GM13976 (cell line): ENCODE measurements around the gene NRDC.

Source experiments
- DNase-seq: peaks from one replicate; pipeline ENCODE4 v3.0.0; 2012; ENCODE audit warnings: low spot score
- CTCF ChIP-seq: IDR thresholded peaks from 2 replicates; pipeline ENCODE4 v1.5.1; 2012; ENCODE audit warnings: borderline replicate concordance, mild to moderate bottlenecking; ENCODE audit not compliant: insufficient read depth; ENCODE audit errors: extremely low read depth, missing control alignments, control extremely low read depth
- in situ Hi-C: fragments of 300-500 bp; cut with MboI; formaldehyde crosslinking; loops from one replicate; pipeline ENCODE4 v1.12.0; 2022; ENCODE audit warnings: low sequenced_read_pairs, mixed read lengths, inconsistent platforms; ENCODE audit not compliant: unreplicated experiment

The NRDC gene

GRCh38 chr1:51761351-51761750 is 117.2 kb downstream of the NRDC start:
- in situ Hi-C loops = no loop called here
- no peak for TF ChIP-seq CTCF
- DNase-seq = no peak

DNA sequence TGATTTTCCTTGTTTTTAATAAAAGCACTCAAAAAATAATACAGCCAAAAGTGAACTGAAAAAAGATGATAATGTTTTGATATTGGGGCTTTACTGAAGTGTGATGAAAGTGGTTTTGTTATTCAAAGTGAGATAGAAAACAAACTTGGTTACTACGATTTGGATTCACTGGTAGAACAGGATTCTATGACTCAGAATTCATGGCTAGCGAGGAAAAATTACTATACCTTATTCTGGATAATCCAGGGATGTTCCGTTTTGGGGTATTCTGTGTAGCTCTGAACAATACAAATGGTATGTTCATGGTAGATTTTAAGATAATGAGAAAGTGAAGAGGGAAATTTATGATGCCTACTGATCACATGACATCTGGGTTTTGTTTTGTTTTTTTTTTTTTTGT is 117.7 kb downstream of the NRDC start:
- in situ Hi-C loops = no loop called here
- DNase-seq = no peak
- no peak for TF ChIP-seq CTCF

GRCh38 chr1:51758310-51758709 is 120.2 kb downstream of the NRDC start:
- no peak for TF ChIP-seq CTCF
- DNase-seq = no peak
- in situ Hi-C loops = no loop called here

- TF ChIP-seq CTCF = no peak
- DNase-seq = no peak
- in situ Hi-C loops = no loop called here
Observed at GRCh38 chr1:51756290-51756689, 122.2 kb downstream of the NRDC start.

DNA sequence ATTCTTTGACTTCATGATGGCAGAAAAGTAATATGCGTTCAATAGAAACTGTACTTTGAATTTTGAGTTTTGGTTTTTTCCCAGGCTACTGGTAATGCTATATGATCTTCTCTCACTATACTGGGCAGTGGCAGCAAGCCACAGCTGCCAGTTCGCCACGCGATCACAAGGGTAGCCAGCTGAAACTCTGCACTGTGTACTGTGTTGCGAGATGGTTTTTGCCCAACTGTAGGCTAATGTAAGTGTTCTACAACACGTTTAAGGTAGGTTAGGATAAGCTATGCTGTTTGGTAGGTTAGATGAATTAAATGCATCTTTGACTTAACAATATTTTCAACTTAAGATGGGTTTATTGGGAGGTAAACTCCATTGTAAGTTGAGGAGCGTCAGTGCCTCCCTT is 123.1 kb downstream of the NRDC start:
- no peak for TF ChIP-seq CTCF
- in situ Hi-C loops = no loop called here
- DNase-seq = no peak

- in situ Hi-C loops = no loop called here
- no peak for DNase-seq
- TF ChIP-seq CTCF = no peak
Observed at GRCh38 chr1:51754666-51755065, 123.9 kb downstream of the NRDC start.

- in situ Hi-C loops = no loop called here
- TF ChIP-seq CTCF = no peak
- DNase-seq = no peak
Observed at GRCh38 chr1:51753969-51754368, 124.6 kb downstream of the NRDC start.
